Keratinocyte (primary cell): Measurements from ENCODE around the gene MICAL2.

Experiments
- CTCF ChIP-seq, 3 experiments: IDR thresholded peaks in 1 of 3; conservative IDR thresholded peaks in 1 of 3; optimal IDR thresholded peaks in 1 of 3; 2 replicates in 2 of 3; 3 replicates in 1 of 3; pipeline versions ENCODE3 to v1.5.1; 2011; ENCODE audit warnings: low read length in 3 of 3, mild to moderate bottlenecking in 3 of 3, moderate library complexity in 2 of 3, control low read depth in 1 of 3, inconsistent platforms in 1 of 3; ENCODE audit not compliant: insufficient read depth in 2 of 3; ENCODE audit errors: extremely low read depth in 1 of 3
- EZH2 ChIP-seq: IDR thresholded peaks from one replicate; pipeline ENCODE4 v1.6.1; 2012; ENCODE audit warnings: inconsistent platforms, mild to moderate bottlenecking, low read length, moderate library complexity

GRCh38 chr11:12185914-12186313 lies 75.5 kb downstream of the MICAL2 start:
- TF ChIP-seq CTCF (optimal IDR thresholded peaks at IDR 0.05 in 1 of 3, IDR thresholded peaks at IDR 0.05 in 1 of 3, conservative IDR thresholded peaks at IDR 0.05 in 1 of 3; ENCODE audit: extremely low read depth in 1 of 3, insufficient read depth in 2 of 3, low read length in 3 of 3), result no peak
- TF ChIP-seq EZH2, result no peak
